ENCODE data around the gene PIEZO1. TPM values are rescaled to one million over a fixed set of nuclear protein-coding genes. Genes with fewer than 3 reads are reported as not detected.

PIEZO1 gene
- 759 and 2,233 TPM in 2 replicates for total RNA-seq (2011; cell fraction: chromatin; rRNA removed; ENCODE audit: low replicate concordance)
- total RNA-seq (2011; cell fraction: nucleolus; rRNA removed): 1,565 and 1,591 TPM in 2 replicates
- 1,027 and 1,219 TPM in 2 replicates for total RNA-seq (2011; cell fraction: nucleoplasm; rRNA removed)
- total RNA-seq (2014; rRNA removed): 213 and 305 TPM in 2 replicates
- 44.5 and 45.2 TPM in 2 replicates for total RNA-seq (2014; rRNA removed; fragmentation: Illumina TruSeq; extraction: Trizol)
- 97.9 and 113 TPM in 2 replicates for total RNA-seq (2015; rRNA removed; fragmentation: Illumina TruSeq; extraction: Trizol)
- total RNA-seq (2021): 354 and 432 TPM in 2 replicates
- 131 and 170 TPM in 2 replicates for polyA plus RNA-seq (2011; rRNA removed)
- 143 and 281 TPM in 2 replicates for polyA plus RNA-seq (2011; cell fraction: cytosol; rRNA removed)
- polyA plus RNA-seq (2011; cell fraction: nucleus; rRNA removed): 1,334 and 2,777 TPM in 2 replicates
- polyA plus RNA-seq (2012): 266 and 440 TPM in 2 replicates
- polyA plus RNA-seq (2014; fragmentation: Illumina TruSeq; extraction: Trizol): 146 and 201 TPM in 2 replicates
- 1 to 10 TPM; 3.6 to 9.6 TPM for polyA plus RNA-seq (2014; fragmentation: Nextera tagmentation; extraction: Ambion mirVana)
- 319 and 383 TPM in 2 replicates for polyA plus RNA-seq (2014; rRNA removed)
- 56.6 and 97.2 TPM in 2 replicates for polyA minus RNA-seq (2011; rRNA and poly(A)+ RNA removed)
- polyA minus RNA-seq (2011; cell fraction: cytosol; rRNA and poly(A)+ RNA removed): 155 and 200 TPM in 2 replicates
- 321 and 450 TPM in 2 replicates for polyA minus RNA-seq (2011; cell fraction: nucleus; rRNA and poly(A)+ RNA removed)
- Bru-seq, nascent RNA: percentile 79 among the genes with signal in this experiment
- percentile 75 among the genes with signal in this experiment for BruChase-seq, experiment 1, labeled RNA remaining after a 2-hour chase
- percentile 79 among the genes with signal in this experiment for BruChase-seq, experiment 2, labeled RNA remaining after a 6-hour chase
- long read RNA-seq, experiment 1, transcript PIEZO1-208 (7 exons, 2,884 nt): major isoform, 50 of 695 reads
- long read RNA-seq, experiment 1, transcript PIEZO1-205 (5 exons, 663 nt): minor isoform, 16 of 695 reads
- long read RNA-seq, experiment 1, transcript PIEZO1-214 (2 exons, 686 nt): minor isoform, 31 of 695 reads
- long read RNA-seq, experiment 1, partial matches to known transcripts: 466 of 695 reads
- long read RNA-seq, experiment 1, other reads (novel, unspliced or antisense): 131 of 695 reads
- long read RNA-seq, experiment 2, full-length matches to known transcripts: 15 of 172 reads
- long read RNA-seq, experiment 2, partial matches to known transcripts: 104 of 172 reads
- long read RNA-seq, experiment 2, other reads (novel, unspliced or antisense): 53 of 172 reads
- long read RNA-seq, experiment 3, partial matches to known transcripts: 6 of 16 reads
- long read RNA-seq, experiment 3, other reads (novel, unspliced or antisense): 4 of 16 reads

DNA sequence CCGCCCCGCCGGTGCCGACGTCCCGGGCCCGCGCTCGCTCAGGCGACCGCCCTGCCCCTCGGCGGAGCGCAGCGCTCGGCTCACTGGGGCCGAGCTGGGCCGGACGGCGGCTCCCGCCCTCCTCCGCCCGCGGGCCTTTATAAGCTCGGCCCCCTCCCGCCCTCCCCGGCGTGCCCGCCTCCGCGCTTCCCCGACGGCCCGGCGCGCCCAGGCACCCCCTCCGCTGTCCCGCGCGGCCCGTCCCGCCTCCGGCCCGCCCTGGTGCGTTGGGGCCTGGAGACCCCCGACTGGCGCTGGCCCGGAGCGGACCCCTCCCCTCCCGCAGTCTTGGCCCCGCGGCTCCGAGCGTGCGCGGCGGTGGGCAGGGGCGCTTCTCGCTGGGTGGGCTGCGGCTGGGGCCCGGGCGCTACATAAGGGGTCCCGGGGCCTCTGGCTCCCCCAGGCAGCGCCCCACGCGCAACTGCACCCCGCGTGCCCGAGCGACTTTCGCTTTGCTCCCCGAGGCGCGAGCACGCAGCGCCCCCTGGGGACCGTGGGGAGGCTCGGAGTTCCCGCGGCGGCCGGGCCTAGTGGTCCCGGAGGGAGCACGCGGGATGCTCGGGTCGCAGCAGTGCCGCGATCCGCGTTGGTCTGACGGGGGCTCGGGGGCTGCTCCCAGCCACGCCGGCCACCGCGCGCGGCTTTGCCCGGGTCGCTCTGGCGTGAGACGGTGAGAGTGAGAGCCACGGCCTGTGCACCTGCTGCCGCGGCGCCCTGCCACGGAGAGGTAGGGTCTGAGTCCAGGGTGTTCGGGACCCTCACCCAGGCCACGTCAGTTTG, at the start of gene PIEZO1:
Gene PIEZO1 (minus strand): TSS at position 115 of the 819 bp plus-strand sequence. CDS start 256 bp downstream, outside the sequence.
- DNase-seq (ENCODE audit: extremely low read depth in 1 of 4, low spot score in 3 of 4) (peak; percentile 84 to 93 (median 88)), FAIRE-seq (no peak)
- TF ChIP-seq CBX3 (IDR thresholded peaks at IDR 0.05; ENCODE audit: borderline replicate concordance in 1 of 2, low read length in 2 of 2) (peak in 1 of 2 experiments; percentile 17; a peak in 1 of 3 replicates), SAFB (IDR thresholded peaks at IDR 0.05; ENCODE audit: borderline replicate concordance, low read depth, low read length) (peak; percentile 100), FOXP4 (CRISPR knock-in tag; IDR thresholded peaks at IDR 0.05; ENCODE audit: borderline replicate concordance) (peak; percentile 91; the same call in 1 of the 2 replicates), ZNF197 (CRISPR knock-in tag; IDR thresholded peaks at IDR 0.05; ENCODE audit: low read depth) (no peak), BRCA1 (IDR thresholded peaks at IDR 0.05) (no peak), BRCA1 (CRISPR knock-in tag; IDR thresholded peaks at IDR 0.05) (peak; percentile 74; the same call in 1 of the 2 replicates), XRCC3 (IDR thresholded peaks at IDR 0.05) (no peak), NR4A1 (CRISPR knock-in tag; IDR thresholded peaks at IDR 0.05) (no peak), NR4A1 (tag; IDR thresholded peaks at IDR 0.05) (peak; percentile 30; the same call in 1 of the 2 replicates), NONO (IDR thresholded peaks at IDR 0.05; ENCODE audit: low read depth in 2 of 2, low read length in 1 of 2) (peak; percentile 85 to 98; a peak in 3 of 4 replicates), ZNF175 (CRISPR knock-in tag; IDR thresholded peaks at IDR 0.05; ENCODE audit: low read depth) (no peak)

More for the DNA sequence above, at the start of gene PIEZO1:
- in situ Hi-C loops (cut with MboI) (no loop called here), intact Hi-C loops (cut with micrococcal nuclease) (loop anchor here (2.0 kb wide), 2 partner anchors 15 to 49 kb away; no protein-coding TSS in a partner anchor)
- Histone ChIP-seq H4K20me1 (replicated peaks; ENCODE audit: control insufficient read depth, insufficient read depth, low read length) (peaks cover 26% of the 10 kb centered on the region; the same call in 1 of the 2 replicates), H3K9me1 (ENCODE audit: control insufficient read depth, insufficient read depth, low read length) (peaks cover 5% of the 10 kb centered on the region), H3K9me3 (replicated peaks; ENCODE audit: control insufficient read depth, insufficient read depth, low read depth, low read length) (no peaks in the 10 kb centered on the region), H3K4me1 (replicated peaks in 1 of 2; ENCODE audit: control insufficient read depth in 2 of 2, insufficient read depth in 2 of 2, low read length in 2 of 2) (peaks cover 29 to 70% of the 10 kb centered on the region in 2 experiments), H3K79me2 (ENCODE audit: control insufficient read depth, insufficient read depth, low read length) (peaks cover 54% of the 10 kb centered on the region), H3K4me3 (peak within 1 kb of the TSS; percentile 70), H2AFZ (ENCODE audit: low read depth, low read length) (peak within 1 kb of the TSS; percentile 76), H3K27me3 (ENCODE audit: control insufficient read depth in 2 of 2, insufficient read depth in 2 of 2, low read length in 2 of 2) (no peaks in the 10 kb centered on the region), H3K4me2 (ENCODE audit: insufficient read depth, low read length) (peak within 1 kb of the TSS; percentile 78), H3K27ac (ENCODE audit: extremely low read depth, low read depth, low read length) (peak within 1 kb of the TSS; percentile 93), H3K36me3 (ENCODE audit: control insufficient read depth, insufficient read depth, low read length) (peaks cover 14% of the 10 kb centered on the region), H3K9ac (ENCODE audit: insufficient read depth in 1 of 2, low read depth in 2 of 2, low read length in 2 of 2) (peak within 1 kb of the TSS; percentile 90 to 99)
- WGBS (ENCODE audit: insufficient coverage, low coverage, missing lambda C conversion rate): 2% methylated on average over 66 of the region's 110 CpGs
- ChIA-PET POLR2A (interaction anchor here (0.6 to 7.0 kb wide), 14 partner anchors 8 to 333 kb away, joined by 3 to 48 read pairs (median 4); partner anchors contain the start of genes APRT and CDT1), CTCF (ENCODE audit: low intra/inter-chr PET ratio) (interaction anchor here (0.6 to 3.3 kb wide), 7 partner anchors 29 to 382 kb away, joined by 3 to 51 read pairs (median 5); no protein-coding TSS in a partner anchor)
- ATAC-seq: peak; percentile 57
- BruUV-seq (replicated peaks): no TSS peak
